HepG2 (cell line): ENCODE data around the gene TM2D1.

Experiments
- EP300 ChIP-seq, 3 experiments: sonication (generic) in 1 of 3; formaldehyde crosslinking in 1 of 3; IDR thresholded peaks; 2 replicates each; pipeline versions ENCODE4 v1.5.1 to v1.6.1; 2011 to 2020; ENCODE audit warnings: low read depth in 2 of 3, low read length in 2 of 3, borderline replicate concordance in 1 of 3, improper control_type of control experiment in 1 of 3, mild to moderate bottlenecking in 1 of 3, missing genetic modification reagents in 1 of 3, moderate library complexity in 1 of 3
- POLR2A ChIP-seq, 2 experiments: IDR thresholded peaks; 2 replicates each; pipeline ENCODE4 v1.6.1; 2011; ENCODE audit warnings: low read depth in 2 of 2, low read length in 2 of 2, mild to moderate bottlenecking in 1 of 2, moderate library complexity in 1 of 2; ENCODE audit not compliant: insufficient read depth in 1 of 2
- PTBP1 ChIP-seq: fragments of 200-400 bp; formaldehyde crosslinking; IDR thresholded peaks from 2 replicates; pipeline ENCODE4 v1.6.1; 2018; ENCODE audit warnings: low read length, low read depth; ENCODE audit not compliant: poor library complexity, severe bottlenecking
- ZNF792 ChIP-seq: IDR thresholded peaks from 2 replicates; pipeline ENCODE4 v1.6.1; 2016
- TF ChIP-seq, protein P1 (sequence below): sonication (generic); formaldehyde crosslinking; IDR thresholded peaks from 2 replicates; pipeline ENCODE4 v1.5.0; 2020; ENCODE audit warnings: mild to moderate bottlenecking, missing genetic modification reagents, moderate library complexity
- TF ChIP-seq, protein P2 (sequence below): sonication (generic); formaldehyde crosslinking; IDR thresholded peaks from 2 replicates; pipeline ENCODE4 v1.4.0; 2020; ENCODE audit warnings: missing genetic modification reagents
- TF ChIP-seq, protein P3 (sequence below): sonication (generic); formaldehyde crosslinking; IDR thresholded peaks from 2 replicates; pipeline ENCODE4 v1.8.1; 2023; ENCODE audit warnings: mild to moderate bottlenecking, missing genetic modification reagents

DNA sequence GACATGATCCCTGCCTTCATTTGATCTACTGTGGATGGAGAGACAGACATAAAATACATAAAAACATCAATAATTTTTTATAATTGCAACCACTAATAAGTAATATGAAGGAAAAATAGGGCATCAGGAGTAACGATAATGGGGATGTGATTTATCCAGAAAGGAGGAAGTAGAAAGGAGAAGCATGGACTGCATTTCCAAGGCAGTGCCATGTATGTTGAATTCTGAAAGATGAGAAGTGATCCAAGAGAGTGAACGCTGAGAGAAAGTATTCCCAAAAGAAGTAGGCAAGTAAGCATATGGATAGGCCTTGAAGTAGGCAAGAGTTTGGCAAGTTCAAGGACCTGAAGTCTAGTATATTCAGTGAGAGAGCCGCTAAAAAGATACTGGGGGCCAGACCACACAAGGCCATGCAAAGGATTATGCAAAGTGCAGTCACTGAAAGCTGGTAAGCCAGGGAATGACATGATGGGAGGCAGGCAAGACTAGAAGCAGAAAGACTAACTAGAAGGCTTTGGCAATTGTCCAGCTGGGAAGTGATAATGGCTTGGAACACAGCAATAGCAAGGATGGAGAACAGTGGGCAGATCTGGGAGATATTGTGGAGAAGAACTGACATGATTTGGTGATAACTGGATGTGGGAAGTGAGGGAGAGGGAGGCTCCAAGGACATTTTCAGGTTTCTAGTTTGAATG lies 85.9 kb downstream of the TM2D1 start:
- TF ChIP-seq PTBP1 = no peak
- TF ChIP-seq, protein P1, sequence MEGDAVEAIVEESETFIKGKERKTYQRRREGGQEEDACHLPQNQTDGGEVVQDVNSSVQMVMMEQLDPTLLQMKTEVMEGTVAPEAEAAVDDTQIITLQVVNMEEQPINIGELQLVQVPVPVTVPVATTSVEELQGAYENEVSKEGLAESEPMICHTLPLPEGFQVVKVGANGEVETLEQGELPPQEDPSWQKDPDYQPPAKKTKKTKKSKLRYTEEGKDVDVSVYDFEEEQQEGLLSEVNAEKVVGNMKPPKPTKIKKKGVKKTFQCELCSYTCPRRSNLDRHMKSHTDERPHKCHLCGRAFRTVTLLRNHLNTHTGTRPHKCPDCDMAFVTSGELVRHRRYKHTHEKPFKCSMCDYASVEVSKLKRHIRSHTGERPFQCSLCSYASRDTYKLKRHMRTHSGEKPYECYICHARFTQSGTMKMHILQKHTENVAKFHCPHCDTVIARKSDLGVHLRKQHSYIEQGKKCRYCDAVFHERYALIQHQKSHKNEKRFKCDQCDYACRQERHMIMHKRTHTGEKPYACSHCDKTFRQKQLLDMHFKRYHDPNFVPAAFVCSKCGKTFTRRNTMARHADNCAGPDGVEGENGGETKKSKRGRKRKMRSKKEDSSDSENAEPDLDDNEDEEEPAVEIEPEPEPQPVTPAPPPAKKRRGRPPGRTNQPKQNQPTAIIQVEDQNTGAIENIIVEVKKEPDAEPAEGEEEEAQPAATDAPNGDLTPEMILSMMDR (CRISPR knock-in tag) = no peak
- TF ChIP-seq EP300 (IDR thresholded peaks at IDR 0.05; ENCODE audit: low read depth in 2 of 2, low read length in 2 of 2) = no peak
- no peak for TF ChIP-seq EP300 (CRISPR knock-in tag; IDR thresholded peaks at IDR 0.05; ENCODE audit: borderline replicate concordance)
- TF ChIP-seq POLR2A (IDR thresholded peaks at IDR 0.05; ENCODE audit: insufficient read depth in 1 of 2, low read depth in 2 of 2, low read length in 2 of 2) = no peak
- TF ChIP-seq, protein P2, sequence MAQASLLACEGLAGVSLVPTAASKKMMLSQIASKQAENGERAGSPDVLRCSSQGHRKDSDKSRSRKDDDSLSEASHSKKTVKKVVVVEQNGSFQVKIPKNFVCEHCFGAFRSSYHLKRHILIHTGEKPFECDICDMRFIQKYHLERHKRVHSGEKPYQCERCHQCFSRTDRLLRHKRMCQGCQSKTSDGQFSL (CRISPR knock-in tag) = no peak
- no peak for TF ChIP-seq ZNF792 (CRISPR knock-in tag)
- TF ChIP-seq, protein P3, sequence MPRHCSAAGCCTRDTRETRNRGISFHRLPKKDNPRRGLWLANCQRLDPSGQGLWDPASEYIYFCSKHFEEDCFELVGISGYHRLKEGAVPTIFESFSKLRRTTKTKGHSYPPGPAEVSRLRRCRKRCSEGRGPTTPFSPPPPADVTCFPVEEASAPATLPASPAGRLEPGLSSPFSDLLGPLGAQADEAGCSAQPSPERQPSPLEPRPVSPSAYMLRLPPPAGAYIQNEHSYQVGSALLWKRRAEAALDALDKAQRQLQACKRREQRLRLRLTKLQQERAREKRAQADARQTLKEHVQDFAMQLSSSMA = no peak
